Lung (tissue), 13 donors: ENCODE measurements around the gene HSPA8. TPM values are rescaled to one million over a fixed set of nuclear protein-coding genes. Genes with fewer than 3 reads are reported as not detected.

Experiments
- ATAC-seq: fragments of 200-7000 bp; cut with Tn5 transposase; one replicate; pipeline ENCODE4 v1.9.1; 2020; ENCODE audit warnings: moderate number of reproducible peaks; ENCODE audit not compliant: insufficient read depth, low FRiP score
- DNase-seq, 3 donors: peaks; one replicate each; pipeline ENCODE4 v3.0.0-alpha.2; 2013 to 2017
- H3K27ac ChIP-seq, 2 donors: one replicate each; pipeline ENCODE4 v1.5.1; 2013; ENCODE audit warnings: mild to moderate bottlenecking in 2 of 2, moderate library complexity in 2 of 2, control low read depth in 1 of 2, inconsistent platforms in 1 of 2, low read depth in 1 of 2, low read length in 1 of 2
- H3K27me3 ChIP-seq, 3 donors: one replicate each; pipeline ENCODE4 v1.5.1; 2013; ENCODE audit warnings: low read length in 2 of 3; ENCODE audit not compliant: control insufficient read depth in 3 of 3, insufficient read depth in 3 of 3
- H3K36me3 ChIP-seq, 4 donors: one replicate each; pipeline ENCODE4 v1.5.1; 2013; ENCODE audit warnings: low read length in 4 of 4, mild to moderate bottlenecking in 1 of 4, moderate library complexity in 1 of 4; ENCODE audit not compliant: control insufficient read depth in 4 of 4, insufficient read depth in 4 of 4
- H3K4me1 ChIP-seq, 5 donors: one replicate each; pipeline ENCODE4 v1.5.1; 2013; ENCODE audit warnings: low read length in 5 of 5, mild to moderate bottlenecking in 2 of 5, moderate library complexity in 1 of 5; ENCODE audit not compliant: control insufficient read depth in 5 of 5, insufficient read depth in 5 of 5
- H3K4me3 ChIP-seq: one replicate; pipeline ENCODE4 v1.5.1; 2013; ENCODE audit warnings: mild to moderate bottlenecking, control low read depth, moderate library complexity
- H3K9ac ChIP-seq, 2 donors: one replicate each; pipeline ENCODE4 v1.5.1; 2013; ENCODE audit warnings: low read length in 2 of 2, control low read depth in 1 of 2; ENCODE audit not compliant: insufficient read depth in 1 of 2
- H3K9me3 ChIP-seq, 4 donors: one replicate each; pipeline ENCODE4 v1.5.1; 2013; ENCODE audit warnings: low read length in 3 of 4, mild to moderate bottlenecking in 1 of 4, moderate library complexity in 1 of 4; ENCODE audit not compliant: control insufficient read depth in 4 of 4, insufficient read depth in 3 of 4
- WGBS, 2 donors: extraction: QIAGEN DNeasy Blood & Tissue Kit; methylation state at CpG; one replicate each; pipeline ENCODE4 v1.1.7; 2013; 5-methylcytosine and 5-hydroxymethylcytosine counted together
- polyA plus RNA-seq, 2 donors: library from polyadenylated mRNA; stranded (reverse); fragments of 200-250 nt; gene quantifications; one replicate each; pipeline ENCODE4 v1.2.1, GENCODE V29; 2013
- small RNA-seq: library from RNA; depleted of rRNA; stranded (forward); fragments of <200 nt; gene quantifications from one replicate; pipeline ENCODE3, GENCODE V24; 2014; ENCODE audit warnings: low replicate concordance
- total RNA-seq, 2 donors: library from RNA; depleted of rRNA in 1 of 2; stranded (reverse); fragments of >200 nt in 1 of 2; gene quantifications; one replicate each; pipeline ENCODE4 v1.2.1, GENCODE V29; 2014 to 2021
- TF ChIP-seq, protein P1 (sequence below): IDR thresholded peaks from 2 replicates; pipeline ENCODE4 v1.5.1; 2012; ENCODE audit warnings: mild to moderate bottlenecking; ENCODE audit errors: control extremely low read depth, extremely low read depth
- donor health status: control.
- donor health status: control.
- donor health status: Bipolar disorder and iron deficiency.
- donor health status: healthy.
- donor health status: DM: yes; HTN: yes; CAD: no.

The HSPA8 gene
- total and polyA plus RNA-seq, 4 donors = 90.9 to 1,138 (median 892) TPM

- no peak for DNase-seq
- 79 to 83% methylated on average over 9 of the region's 9 CpGs for WGBS, 2 donors
- Histone ChIP-seq H3K4me1 (no peaks in the 10 kb centered on the region), H3K9me3 (no peaks in the 10 kb centered on the region), H3K27ac (no peak overlapping the region), H3K9ac (no peak overlapping the region), H3K27me3 (peaks cover 0 to 5% (median 0%) of the 10 kb centered on the region in 3 donors), H3K4me3 (no peak overlapping the region), H3K36me3 (no peaks in the 10 kb centered on the region)
- no peak for ATAC-seq
- TF ChIP-seq, protein P1, sequence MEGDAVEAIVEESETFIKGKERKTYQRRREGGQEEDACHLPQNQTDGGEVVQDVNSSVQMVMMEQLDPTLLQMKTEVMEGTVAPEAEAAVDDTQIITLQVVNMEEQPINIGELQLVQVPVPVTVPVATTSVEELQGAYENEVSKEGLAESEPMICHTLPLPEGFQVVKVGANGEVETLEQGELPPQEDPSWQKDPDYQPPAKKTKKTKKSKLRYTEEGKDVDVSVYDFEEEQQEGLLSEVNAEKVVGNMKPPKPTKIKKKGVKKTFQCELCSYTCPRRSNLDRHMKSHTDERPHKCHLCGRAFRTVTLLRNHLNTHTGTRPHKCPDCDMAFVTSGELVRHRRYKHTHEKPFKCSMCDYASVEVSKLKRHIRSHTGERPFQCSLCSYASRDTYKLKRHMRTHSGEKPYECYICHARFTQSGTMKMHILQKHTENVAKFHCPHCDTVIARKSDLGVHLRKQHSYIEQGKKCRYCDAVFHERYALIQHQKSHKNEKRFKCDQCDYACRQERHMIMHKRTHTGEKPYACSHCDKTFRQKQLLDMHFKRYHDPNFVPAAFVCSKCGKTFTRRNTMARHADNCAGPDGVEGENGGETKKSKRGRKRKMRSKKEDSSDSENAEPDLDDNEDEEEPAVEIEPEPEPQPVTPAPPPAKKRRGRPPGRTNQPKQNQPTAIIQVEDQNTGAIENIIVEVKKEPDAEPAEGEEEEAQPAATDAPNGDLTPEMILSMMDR = no peak
Measured at GRCh38 chr11:123018702-123019101, 43.2 kb downstream of the HSPA8 start.

- no peak for ATAC-seq
- Histone ChIP-seq H3K9ac (no peak overlapping the region), H3K4me1 (no peaks in the 10 kb centered on the region), H3K27me3 (peaks cover 0 to 6% (median 0%) of the 10 kb centered on the region in 3 donors), H3K36me3 (no peaks in the 10 kb centered on the region), H3K4me3 (no peak overlapping the region), H3K27ac (no peak overlapping the region), H3K9me3 (no peaks in the 10 kb centered on the region)
- TF ChIP-seq, protein P1 = no peak
- 60 to 76% methylated on average over 4 of the region's 4 CpGs for WGBS, 2 donors
- no peak for DNase-seq
Measured at GRCh38 chr11:123011510-123011909, 50.4 kb downstream of the HSPA8 start.

Small RNA genes lying within 50 kb of the gene (small RNA-seq; reads per million reads assigned to genes)
- gene RPL31P47 (not detected), gene SNORD14C (not detected), gene SNORD14D (not detected), gene SNORD14E (278 reads per million, percentile 99 among the genes with 10 or more reads in this experiment)

Other genes with a start within 250 kb of the HSPA8 start
- 1 to 10 TPM in 1 of 2 donors, under 1 TPM in 1; 0.28 to 1.7 TPM for gene CRTAM, start 223.6 kb downstream of the HSPA8 start, total RNA-seq
- 1 to 10 TPM; 2.4 to 2.8 TPM for gene CRTAM, start 223.6 kb downstream of the HSPA8 start, polyA plus RNA-seq
- gene JHY, start 179.4 kb downstream of the HSPA8 start, total RNA-seq = 10 to 100 TPM; 10.8 to 11.0 TPM
- gene JHY, start 179.4 kb downstream of the HSPA8 start, polyA plus RNA-seq = 1 to 10 TPM; 2.4 to 3.7 TPM
- not detected for gene BSX, start 80.3 kb downstream of the HSPA8 start, total RNA-seq
- not detected for gene BSX, start 80.3 kb downstream of the HSPA8 start, polyA plus RNA-seq
- 10 to 100 TPM; 13.9 to 22.9 TPM for gene CLMP, start 133.1 kb upstream of the HSPA8 start, total RNA-seq
- gene CLMP, start 133.1 kb upstream of the HSPA8 start, polyA plus RNA-seq = 10 to 100 TPM in 1 of 2 donors, 1 to 10 TPM in 1; 5.2 to 10.8 TPM